HG03460 (cell line): ENCODE results near the gene FOXG1.

Experiments used
- ATAC-seq: cut with Tn5 transposase; IDR thresholded peaks from one replicate; pipeline ENCODE4 v1.9.1; 2021; ENCODE audit not compliant: unreplicated experiment

Gene FOXG1

DNA sequence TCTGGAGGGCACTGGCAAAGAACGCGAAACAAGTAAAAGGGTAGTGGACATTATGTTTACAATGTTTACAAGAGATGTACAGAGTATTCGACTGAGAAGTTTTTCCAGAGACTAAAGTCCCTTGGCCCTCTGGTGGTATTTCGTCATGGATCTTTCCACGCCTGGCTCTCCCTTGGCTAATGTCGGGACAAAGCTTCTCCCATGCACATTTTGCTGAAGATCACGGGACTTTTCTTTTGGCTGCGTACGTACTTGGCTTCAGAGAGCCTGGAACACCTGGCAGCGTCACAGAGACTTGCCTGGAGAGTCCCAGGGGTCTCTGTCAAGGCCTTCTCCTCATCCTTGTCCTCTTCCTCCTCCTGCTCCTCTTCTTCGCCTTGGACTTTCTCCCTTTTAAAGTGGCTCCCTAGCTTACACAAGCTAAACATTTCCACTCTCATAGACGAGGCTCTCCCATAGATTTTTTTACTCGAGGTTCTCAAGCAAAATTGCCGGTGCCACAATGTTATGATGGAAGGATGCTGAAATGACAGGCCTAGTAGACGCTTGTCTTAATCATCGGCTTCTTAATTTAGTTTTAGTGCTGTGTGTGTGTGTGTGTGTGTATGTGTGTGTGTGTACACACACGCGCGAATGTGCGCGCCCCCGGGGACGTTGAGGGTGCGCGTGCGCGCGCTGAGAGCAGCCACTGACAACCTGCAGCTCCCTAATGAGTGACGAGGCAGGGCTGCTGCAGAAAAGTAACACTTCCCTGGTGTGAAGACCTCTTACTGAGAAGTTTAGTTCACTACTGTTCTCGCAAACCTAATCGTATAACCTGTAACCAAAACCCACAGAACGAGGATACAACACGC is 4.9 kb upstream of the FOXG1 start:
- no peak for ATAC-seq

DNA sequence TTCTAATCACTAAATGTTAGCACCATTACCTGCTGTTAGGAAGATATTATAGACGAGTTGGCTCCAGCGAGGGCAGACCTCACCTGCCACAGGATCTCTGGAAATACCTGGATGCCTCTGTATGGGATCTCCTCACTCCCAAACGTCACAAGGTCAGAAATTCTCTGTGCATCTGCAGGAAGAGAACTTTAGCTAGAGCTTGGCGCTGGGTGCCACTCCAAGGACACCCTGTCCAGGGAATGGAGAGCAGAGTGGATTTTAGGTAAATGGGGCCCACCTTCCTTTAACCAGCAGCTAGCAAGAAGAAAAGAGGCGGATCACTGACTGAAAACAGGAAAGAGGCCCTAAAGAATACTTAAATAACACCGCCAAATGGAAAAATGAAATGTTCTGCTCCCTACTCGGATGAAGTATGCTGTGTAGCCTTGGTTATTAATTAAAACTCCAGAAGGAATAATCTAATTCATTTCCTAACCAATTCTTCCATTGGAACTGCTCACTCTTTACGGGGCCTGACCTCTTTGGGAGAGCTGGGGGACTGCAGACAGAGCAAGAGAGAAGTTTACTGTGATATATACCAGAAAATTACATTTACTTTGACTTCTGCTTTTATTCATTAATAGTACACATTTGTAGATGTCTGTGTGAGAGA is 4.2 kb upstream of the FOXG1 start:
- no peak for ATAC-seq

DNA sequence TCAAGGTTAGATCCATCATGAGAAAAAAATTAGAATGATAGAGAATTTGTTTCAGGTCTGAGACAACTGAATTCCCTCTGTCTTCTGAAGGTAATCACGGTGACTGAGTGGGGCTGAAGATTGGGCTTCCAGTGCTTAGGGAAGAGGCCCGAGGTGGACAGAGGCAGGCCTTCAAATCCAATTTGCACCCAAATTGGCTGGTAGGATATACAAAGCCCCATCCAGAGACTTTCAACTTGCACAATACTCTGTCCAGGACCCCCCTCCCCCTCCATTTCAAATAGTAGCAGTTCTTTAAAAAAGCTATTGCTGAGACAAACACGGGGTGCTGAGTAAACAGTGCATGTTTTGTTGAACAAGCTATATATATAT is 3.6 kb upstream of the FOXG1 start:
- no peak for ATAC-seq

DNA sequence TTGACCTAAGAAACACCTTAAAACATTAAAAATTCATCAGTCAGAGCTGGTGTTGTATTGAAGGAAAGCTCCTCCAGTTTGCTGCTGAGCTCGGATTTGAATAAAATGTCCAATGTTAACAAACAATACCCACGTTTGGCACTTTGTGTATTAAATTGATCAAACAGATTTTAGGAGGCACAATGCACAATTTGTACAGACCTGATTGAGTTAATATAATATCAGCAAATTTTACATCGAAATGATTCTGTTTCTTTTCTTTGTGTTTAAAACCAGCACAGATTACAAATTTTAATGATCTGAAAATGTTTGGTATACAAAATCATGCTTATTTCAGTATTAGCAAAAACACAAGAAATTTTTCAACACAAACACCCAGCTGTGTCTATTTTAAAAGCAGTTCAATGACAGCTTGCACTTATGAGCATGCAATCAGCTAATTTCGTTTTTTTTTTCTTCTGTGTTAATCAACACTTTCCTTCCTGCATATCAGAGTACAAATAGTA is 2.8 kb upstream of the FOXG1 start:
- no peak for ATAC-seq

DNA sequence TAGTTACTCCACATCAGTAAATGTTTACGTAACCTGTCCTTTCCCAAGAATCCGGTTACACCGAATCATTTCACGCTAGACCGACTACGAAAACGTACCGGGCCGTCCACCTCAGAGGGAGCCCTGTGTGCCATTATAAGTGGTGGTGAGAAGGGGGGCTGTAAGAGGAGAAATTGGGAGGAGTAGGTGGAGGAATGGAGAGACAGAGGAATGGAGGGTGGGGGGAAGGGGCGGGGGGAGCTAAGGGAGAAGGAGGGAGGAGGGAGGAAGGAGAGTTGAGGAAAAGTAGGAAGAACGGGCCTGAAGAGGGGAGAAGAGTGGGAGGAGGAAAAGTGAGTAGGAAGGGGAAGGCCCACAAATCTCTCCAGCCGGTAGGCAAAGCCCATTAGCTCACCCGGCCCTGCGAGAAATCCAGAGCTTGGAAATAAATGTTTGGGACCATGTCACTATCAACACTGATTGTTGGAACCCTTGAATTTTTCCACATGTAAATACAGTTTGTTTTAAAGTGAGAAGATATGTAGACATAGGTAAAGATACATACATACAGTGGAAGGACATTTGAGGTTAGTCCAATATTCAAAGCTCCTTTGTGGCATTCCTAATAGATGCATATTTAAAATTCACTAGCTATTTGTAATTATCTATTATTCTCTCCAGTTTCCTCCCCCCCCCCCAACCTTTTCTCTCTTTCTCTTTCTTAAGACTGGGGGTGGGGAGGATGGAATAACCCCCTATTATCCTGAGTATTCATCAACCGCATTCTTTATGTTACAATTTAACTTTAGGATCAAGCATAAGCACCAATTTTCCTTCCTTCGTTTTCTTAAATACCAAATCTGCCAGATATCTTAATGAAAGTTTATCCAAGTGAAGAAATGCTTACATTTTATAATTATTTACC is 2.1 kb upstream of the FOXG1 start:
- ATAC-seq: no peak

DNA sequence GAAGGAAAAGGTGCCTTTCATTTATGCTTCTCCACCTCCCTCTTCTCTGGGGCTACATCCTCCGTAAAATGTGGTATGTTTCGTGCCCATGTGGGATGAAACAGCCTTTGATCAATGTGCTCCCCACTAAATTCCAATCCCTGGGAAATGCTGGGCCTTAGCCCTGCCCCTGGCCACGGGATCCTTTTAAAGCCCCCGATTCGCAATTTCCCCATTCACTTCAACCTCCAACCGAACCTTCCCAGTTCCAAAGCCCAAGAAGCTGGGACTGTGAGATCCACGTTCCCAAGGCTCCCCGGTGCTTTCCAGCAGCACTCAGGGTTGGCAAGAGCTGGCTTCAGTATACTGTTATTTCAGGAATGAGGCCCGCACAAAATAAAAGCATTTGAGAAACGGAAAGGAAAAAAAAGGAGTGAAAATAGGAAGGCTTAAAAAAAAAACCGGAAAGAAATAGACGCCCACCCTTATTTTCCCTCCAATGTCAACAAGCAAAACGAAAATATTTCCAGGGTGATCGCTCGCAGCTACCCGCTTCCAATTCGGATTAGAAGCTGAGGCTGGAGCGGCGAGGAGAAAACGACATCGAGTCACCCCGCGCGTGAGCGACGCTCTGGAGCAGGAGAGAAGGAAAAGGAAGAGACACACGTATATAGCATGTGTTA is 1.3 kb upstream of the FOXG1 start:
- ATAC-seq: no peak

DNA sequence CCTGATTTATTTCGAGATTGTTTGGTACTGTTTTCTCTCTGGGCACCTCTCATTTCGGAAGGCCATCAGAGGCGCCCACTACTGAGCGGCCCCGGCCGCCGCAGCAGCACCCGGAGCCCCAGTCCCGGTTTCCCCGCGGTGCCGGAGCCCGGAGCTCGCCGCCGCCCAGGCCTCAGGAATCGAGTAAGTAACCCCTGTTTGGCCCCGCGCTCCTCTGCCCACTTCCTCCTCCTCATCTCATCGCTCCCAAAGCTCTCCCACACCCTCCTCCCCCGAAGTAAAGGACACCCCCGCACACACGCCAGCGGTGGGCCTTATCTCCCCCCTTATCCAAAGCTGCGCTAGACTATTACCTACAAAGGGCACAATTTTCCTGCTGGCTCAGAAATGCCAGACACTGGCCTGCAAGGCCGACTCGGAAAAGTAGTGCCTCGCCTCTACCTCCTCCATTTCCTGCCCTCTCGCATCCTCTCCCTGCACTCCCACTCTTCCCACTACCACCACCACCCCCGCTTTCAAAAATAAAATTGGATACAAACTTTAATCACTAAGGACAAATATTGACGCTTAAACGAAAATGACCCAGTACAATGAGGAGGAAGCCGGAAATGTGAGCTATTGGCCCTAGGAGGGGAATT is 637 bp upstream of the FOXG1 start:
- ATAC-seq: no peak

DNA sequence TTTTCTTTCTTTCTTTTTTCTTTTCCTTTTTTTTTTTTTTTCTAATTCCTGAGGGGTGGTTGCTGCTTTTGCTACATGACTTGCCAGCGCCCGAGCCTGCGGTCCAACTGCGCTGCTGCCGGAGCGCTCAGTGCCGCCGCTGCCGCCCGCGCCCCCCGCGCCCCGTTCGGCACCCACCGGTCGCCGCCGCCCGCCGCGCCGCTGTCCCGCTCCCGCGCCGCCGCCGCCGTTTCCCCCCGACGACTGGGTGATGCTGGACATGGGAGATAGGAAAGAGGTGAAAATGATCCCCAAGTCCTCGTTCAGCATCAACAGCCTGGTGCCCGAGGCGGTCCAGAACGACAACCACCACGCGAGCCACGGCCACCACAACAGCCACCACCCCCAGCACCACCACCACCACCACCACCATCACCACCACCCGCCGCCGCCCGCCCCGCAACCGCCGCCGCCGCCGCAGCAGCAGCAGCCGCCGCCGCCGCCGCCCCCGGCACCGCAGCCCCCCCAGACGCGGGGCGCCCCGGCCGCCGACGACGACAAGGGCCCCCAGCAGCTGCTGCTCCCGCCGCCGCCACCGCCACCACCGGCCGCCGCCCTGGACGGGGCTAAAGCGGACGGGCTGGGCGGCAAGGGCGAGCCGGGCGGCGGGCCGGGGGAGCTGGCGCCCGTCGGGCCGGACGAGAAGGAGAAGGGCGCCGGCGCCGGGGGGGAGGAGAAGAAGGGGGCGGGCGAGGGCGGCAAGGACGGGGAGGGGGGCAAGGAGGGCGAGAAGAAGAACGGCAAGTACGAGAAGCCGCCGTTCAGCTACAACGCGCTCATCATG is 654 bp downstream of the FOXG1 start:
- ATAC-seq: no peak

DNA sequence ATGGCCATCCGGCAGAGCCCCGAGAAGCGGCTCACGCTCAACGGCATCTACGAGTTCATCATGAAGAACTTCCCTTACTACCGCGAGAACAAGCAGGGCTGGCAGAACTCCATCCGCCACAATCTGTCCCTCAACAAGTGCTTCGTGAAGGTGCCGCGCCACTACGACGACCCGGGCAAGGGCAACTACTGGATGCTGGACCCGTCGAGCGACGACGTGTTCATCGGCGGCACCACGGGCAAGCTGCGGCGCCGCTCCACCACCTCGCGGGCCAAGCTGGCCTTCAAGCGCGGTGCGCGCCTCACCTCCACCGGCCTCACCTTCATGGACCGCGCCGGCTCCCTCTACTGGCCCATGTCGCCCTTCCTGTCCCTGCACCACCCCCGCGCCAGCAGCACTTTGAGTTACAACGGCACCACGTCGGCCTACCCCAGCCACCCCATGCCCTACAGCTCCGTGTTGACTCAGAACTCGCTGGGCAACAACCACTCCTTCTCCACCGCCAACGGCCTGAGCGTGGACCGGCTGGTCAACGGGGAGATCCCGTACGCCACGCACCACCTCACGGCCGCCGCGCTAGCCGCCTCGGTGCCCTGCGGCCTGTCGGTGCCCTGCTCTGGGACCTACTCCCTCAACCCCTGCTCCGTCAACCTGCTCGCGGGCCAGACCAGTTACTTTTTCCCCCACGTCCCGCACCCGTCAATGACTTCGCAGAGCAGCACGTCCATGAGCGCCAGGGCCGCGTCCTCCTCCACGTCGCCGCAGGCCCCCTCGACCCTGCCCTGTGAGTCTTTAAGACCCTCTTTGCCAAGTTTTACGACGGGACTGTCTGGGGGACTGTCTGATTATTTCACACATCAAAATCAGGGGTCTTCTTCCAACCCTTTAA is 1.5 kb downstream of the FOXG1 start:
- no peak for ATAC-seq

DNA sequence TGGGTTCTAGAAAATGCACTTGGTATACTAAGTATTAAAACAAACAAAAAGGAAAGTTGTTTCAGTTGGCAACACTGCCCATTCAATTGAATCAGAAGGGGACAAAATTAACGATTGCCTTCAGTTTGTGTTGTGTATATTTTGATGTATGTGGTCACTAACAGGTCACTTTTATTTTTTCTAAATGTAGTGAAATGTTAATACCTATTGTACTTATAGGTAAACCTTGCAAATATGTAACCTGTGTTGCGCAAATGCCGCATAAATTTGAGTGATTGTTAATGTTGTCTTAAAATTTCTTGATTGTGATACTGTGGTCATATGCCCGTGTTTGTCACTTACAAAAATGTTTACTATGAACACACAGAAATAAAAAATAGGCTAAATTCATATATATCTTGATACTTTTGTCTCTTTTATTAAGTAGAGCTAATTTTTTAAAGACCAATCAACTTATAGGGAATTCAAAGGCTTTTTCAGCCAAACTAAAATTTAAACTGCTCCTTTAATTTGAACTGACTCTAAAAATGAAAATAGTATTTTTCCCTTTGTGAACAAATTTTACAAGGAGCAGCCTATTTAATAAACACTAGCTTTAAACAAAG is 2.8 kb downstream of the FOXG1 start:
- no peak for ATAC-seq

DNA sequence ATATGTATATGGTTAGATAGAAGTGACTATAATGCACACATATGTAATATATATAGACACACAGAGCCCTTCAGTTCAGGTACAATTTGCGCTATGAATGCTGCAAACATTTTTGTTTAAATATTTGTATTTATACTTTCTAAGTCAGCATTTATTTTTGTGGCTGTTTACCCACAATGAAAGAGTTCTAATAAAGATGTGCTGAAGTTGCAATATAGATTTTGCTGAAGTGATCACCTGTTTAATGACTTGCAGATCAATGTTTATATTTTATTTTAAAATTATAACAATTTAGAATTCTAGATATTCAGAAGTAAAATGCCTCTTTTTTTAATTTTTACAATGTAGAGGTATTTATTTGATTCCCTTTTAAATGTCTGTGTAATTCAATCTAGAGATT is 3.5 kb downstream of the FOXG1 start:
- ATAC-seq: no peak

DNA sequence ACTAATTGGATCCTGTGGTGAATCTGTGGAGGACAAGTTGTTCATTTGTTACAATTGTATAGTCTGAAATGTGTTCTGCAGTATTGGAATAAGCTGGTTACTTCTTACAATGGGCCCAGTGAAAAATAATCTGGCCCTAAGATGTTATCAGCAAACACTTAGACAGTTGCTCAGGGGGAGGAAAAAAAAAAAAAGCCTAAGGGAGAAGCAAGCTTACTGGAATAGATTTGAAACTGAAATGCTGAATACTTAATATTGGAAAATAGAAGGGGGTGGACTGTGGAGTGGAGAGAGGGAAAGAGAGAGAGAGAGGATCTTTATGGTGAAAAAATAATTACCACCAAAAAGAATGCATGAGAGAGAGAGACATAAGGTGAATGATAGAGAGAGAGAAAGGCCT is 4.0 kb downstream of the FOXG1 start:
- no peak for ATAC-seq

DNA sequence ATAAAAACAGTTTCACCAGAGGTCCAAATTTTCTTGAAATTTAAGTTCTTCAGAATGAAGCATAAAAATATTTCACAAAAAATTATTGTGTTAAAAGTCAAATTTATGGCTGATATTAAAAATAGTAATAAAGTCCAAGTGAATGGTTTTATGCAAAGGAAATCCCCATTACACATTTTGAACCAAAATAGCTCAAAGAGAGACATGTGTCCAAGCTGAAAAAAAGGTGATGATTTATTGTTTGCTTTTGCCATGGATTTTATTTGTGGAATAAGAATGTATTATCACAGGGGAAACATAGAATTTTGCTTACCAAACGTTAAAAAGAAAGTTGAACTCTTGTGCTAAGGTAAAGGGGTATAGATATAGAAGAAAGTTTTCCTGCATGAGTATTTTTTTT is 4.6 kb downstream of the FOXG1 start:
- ATAC-seq: no peak

DNA sequence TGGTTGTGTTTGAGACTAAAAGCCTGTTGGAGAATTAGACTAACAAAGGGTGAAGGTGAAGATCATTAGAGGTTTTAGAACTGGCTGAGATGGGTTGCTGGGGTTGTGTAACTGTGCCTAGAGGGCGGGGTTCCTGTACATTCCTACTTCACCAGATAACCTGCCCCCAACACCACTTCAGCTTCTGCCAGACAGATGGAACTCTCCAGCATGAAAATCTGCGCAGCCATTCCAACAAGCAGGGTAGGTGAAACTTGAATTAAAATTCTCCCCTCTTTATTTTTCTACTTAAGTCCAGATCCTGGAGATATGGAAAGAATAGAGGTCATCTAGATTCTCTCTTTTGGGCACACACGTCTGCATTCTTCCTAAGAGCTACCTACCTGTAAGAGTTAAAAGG is 6.0 kb downstream of the FOXG1 start:
- no peak for ATAC-seq

DNA sequence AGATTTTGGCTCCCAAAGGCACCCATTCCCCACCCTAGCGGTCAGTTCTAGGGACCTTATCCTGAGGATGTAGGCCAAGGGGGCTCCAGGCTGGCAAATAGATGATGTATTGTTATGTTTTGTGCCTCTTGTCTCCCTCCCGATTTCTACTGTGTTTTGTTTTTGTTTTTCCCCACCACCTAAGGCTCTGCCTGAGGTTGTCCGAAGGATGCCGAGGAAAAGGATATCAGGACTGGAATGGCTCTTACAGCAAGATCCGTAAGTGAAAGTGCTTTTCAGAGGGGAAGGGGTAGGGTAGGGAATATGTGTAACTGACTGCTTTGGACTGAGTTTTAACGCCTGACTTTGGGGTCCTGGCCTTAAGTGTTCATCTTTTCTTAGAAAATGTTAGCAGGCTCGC is 6.6 kb downstream of the FOXG1 start:
- ATAC-seq: no peak

DNA sequence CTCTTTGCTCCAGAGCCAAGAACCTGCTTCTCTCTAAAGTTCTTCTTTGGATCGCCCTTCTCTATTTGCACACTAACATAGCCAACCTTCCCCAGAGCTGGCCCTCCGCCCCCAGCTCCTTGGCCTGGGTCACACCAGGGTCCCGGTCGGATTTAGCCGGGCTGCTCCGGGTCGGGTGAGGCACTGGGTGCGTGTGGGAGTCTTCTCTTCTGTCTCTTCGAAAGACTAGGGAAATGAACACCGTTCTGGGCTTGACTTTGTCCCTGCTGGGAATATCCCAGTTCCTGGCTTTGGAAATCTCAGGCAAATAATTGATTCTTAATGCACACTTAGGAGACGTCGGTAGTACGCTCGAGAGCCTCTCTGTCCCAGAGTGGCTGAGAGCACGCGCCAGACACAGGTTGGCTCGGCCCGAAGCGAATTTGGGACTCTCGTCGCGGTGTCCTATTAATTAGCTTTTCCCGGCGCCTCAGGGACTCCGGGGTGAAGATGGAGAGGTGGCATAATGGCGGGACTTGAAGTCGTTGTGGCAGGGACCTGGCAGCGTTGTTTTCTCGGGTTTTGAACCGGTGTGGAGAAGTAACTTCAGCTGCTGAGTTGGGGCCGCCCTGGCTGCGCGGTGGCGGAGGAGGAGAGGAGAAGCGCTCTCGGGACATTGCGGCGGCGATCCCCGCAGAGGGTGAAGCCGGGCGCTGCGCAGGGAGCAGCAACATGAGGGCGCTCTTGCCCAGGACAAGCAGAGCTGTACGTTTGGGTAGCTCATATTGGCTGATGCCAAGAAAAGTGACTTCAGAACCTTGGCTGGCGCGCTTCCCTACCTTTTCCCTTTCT is 7.5 kb downstream of the FOXG1 start:
- no peak for ATAC-seq
